NB4 (cell line): ENCODE results near the gene KRT2.

Experiments used
- DNase-seq: peaks from one replicate; pipeline ENCODE4 v3.0.0; 2010; ENCODE audit warnings: low read depth
- H3K4me3 ChIP-seq: one replicate; pipeline ENCODE4 v1.5.1; 2011; ENCODE audit warnings: mild to moderate bottlenecking, low read depth, low read length, moderate library complexity
- CTCF ChIP-seq: IDR thresholded peaks from one replicate; pipeline ENCODE4 v1.5.1; 2012; ENCODE audit warnings: low read depth, low read length
- MAX ChIP-seq: IDR thresholded peaks from 2 replicates; pipeline ENCODE4 v1.6.1; 2011; ENCODE audit warnings: low read depth, low read length
- MYC ChIP-seq: IDR thresholded peaks from 2 replicates; pipeline ENCODE4 v1.6.1; 2011; ENCODE audit warnings: low read depth, low read length
- POLR2A ChIP-seq: IDR thresholded peaks from 2 replicates; pipeline ENCODE4 v1.6.1; 2011; ENCODE audit warnings: mild to moderate bottlenecking; ENCODE audit not compliant: insufficient read length; ENCODE audit errors: extremely low read depth

Gene KRT2

GRCh38 chr12:52677126-52677525 is 25.1 kb upstream of the KRT2 start:
- H3K4me3 ChIP-seq, result no peak overlapping the region
- no peak for DNase-seq
- TF ChIP-seq CTCF (no peak), MYC (no peak), MAX (no peak), POLR2A (no peak)

- no peak for TF ChIP-seq MAX
- no peak for TF ChIP-seq POLR2A
- TF ChIP-seq CTCF, result no peak
- TF ChIP-seq MYC, result no peak
- no peak overlapping the region for H3K4me3 ChIP-seq
- DNase-seq, result no peak
Measured at GRCh38 chr12:52676163-52676562, 24.2 kb upstream of the KRT2 start.

- DNase-seq, result no peak
- TF ChIP-seq MYC (no peak), CTCF (no peak), POLR2A (no peak)
Measured at GRCh38 chr12:52675301-52675701, 23.3 kb upstream of the KRT2 start.

GRCh38 chr12:52674433-52674775 is 22.4 kb upstream of the KRT2 start:
- no peak for TF ChIP-seq MAX
- TF ChIP-seq POLR2A, result no peak
- TF ChIP-seq MYC, result no peak
- no peak for TF ChIP-seq CTCF
- no peak for DNase-seq
- H3K4me3 ChIP-seq, result no peak overlapping the region

More at GRCh38 chr12:52675301-52675701, 23.3 kb upstream of the KRT2 start:
- H3K4me3 ChIP-seq, result no peak overlapping the region

- no peak overlapping the region for H3K4me3 ChIP-seq
- TF ChIP-seq MAX (no peak), CTCF (no peak), POLR2A (no peak), MYC (no peak)
- DNase-seq, result no peak
Measured at GRCh38 chr12:52673713-52674432, 21.9 kb upstream of the KRT2 start.

GRCh38 chr12:52673217-52673616 is 21.2 kb upstream of the KRT2 start:
- no peak overlapping the region for H3K4me3 ChIP-seq
- TF ChIP-seq CTCF (no peak), MAX (no peak), MYC (no peak), POLR2A (no peak)
- no peak for DNase-seq
